HG03097 (cell line): ENCODE results near the gene LRRC47.
"Not testable (repeated sequence)": the region's sequence is repeated elsewhere in the genome, so short reads cannot be mapped to it uniquely, and the experiment has no call there.

Source experiments
- ATAC-seq: cut with Tn5 transposase; IDR thresholded peaks from one replicate; pipeline ENCODE4 v1.9.1; 2021; ENCODE audit not compliant: unreplicated experiment, low FRiP score

Gene LRRC47

DNA sequence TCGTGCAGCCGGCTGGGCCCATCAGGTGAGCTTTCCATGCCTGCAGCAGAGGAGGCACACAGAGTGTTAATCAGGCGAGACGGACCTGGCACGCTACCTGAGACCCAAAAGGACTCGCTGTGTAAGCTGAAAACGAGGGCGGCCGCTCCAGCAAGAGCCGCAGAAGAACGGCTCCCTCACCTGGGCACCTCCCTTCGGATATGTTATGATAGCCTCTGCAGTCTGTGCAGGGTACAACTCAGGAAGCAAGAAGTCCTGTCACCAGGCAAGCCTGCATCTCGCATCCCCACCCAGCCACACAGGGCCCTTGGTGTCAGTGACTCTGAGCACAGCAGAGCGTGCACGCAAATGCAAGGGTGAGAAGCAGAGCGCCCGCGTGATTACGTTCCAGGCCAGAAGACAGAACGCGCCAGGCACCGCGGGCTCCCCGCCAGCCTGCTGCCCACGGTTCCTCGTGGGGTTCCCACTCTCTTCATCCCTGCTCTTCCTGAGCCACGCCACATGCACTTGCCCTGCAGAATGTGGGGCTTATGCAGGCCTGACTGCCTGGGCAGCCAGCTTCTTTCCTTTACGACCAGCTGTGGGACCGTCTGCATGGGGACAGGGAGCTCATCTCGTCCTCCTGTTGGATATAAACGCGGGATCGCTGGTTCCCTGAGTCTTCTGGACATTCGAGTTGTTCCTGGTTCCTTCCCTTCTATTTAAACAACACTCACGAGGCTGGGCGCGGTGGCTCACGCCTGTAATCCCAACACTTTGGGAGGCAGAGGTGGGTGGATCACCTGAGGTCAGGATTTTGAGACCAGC, 20.2 kb upstream of the LRRC47 start:
- ATAC-seq = no peak

DNA sequence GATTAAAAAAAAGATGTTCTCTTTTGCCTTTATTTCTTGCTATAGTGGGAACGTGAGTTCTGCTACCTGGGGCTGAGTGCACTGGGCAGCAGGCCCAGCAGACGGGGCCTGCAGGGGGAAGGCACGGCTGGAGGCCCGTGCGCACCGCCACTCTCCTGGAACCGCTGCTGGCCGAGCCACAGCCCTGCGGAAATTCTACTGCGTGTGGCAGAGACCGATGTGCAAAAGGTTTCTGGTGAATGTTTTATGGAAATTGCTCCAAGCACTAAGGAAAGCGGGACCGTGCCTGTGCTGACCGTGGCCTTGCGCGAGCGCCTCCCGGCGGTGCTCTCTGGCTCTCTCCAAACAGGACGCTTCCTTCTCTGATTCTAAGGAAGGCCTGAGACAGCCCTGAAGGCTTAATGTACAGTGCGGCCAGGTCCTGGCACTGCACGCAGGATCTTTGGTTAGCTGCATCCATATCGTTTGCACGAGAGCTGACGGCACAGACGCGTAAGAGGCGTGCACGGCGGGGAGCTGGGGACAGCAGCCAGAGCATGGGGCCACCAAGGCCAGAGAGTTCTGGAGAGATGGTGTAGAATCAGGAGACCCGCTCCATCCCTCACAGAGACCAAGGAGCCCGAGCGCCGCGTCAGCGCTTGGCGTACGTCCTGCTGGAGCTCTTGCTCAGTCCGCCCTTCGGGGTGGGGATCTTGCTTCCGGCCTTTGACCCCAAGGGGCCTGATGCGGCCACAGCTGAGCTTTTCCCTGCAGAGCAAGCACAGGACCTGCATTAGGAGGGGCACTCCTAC, 18.7 kb upstream of the LRRC47 start:
- ATAC-seq = no peak

DNA sequence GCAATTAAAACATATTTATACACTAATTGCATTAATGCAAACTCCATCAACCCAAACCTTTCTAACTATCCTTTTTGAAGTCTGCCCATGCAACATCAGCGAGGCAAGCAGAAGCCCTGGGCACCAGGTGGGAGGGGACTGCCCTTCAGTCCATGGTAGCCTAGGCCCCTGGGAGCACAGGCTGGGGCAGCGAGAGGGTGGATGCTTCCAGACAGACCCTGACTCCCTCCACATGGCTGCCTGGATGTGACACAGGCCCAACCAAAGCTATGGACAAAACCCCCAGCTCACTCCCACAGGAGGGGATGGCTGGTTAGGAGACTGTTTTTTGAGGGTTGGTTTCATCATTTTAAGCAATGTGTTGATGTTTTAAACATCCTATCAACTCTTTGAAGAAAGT, 17.8 kb upstream of the LRRC47 start:
- ATAC-seq = no peak

DNA sequence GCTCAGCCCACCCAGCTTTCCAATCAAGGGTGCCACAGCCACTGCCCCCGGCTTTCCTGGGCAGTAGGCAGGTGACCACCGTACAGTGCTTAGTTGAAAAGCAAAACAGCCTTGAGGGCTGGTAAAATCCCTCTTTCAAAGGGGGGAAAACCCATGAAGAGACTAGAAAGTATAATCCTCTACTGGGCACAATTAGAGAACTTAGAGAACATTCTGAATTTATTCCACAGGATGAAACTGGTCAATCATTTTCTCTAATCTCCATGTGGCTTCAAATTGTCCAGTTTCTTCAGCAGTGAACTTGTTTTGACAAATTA, 15.3 kb upstream of the LRRC47 start:
- ATAC-seq = no peak

DNA sequence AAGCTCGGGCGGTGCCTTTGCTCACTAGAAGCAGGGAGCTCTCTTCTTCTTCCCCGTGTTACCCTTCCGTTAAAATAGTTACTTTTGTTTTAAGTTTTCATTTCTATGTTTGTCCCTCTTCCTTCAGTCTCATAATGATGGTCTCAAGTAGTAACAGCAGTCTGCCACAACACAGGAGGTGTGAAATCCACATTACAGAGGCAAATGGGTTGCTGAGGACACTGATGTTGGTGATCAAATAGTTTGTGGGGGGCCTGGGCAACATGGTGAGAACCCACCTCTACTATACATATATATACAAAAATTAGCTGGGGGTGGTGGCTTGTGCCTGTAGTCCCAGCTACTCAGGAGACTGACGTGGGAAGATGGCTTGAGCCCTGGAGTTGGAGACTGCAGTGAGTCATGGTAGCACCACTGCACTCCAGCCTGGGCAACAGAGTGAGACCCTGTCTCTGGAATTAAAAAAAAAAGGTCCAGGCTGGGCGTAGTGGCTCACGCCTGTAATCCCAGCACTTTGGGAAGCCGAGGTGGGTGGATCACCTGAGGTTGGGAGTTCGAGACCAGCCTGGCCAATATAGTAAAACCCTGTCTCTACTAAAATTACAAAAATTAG, 14.0 kb upstream of the LRRC47 start:
- ATAC-seq = not testable (repeated sequence)

DNA sequence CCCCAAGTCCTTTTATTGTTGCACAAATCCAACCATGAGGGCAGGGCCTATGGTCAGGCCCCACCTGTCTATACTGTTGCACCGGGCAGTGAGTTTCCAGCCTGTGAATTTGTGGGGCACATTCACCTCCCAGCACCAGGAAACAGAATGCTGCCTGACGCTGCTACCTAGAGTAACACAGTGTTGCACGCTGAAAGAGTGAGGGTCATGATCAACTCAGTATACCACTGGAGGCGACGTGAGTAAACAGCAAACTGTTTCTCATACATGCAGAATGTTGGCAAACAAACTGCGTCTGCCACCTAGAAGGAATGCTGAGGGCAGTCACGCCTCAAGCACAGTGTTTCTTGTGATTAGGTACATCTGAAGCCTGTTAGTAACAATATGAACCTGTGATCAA, 13.4 kb upstream of the LRRC47 start:
- no peak for ATAC-seq

DNA sequence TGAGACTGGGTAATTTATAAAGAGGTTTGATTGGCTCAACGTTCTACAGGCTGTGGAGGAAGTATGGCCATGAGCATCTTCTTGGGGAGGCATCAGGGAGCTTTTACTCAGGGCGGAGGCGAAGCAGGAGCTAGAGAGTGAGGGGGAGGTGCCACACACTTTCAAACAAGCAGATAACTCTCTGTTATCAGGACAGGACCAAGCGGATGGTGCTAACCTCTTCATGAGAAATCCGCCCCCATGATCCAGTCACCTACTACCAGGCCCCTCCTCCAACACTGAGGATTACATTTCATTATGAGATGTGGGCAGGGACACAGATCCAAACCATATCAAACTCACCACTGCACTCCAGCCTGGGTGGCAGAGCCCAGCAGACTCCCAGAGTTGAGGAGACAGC, 11.5 kb upstream of the LRRC47 start:
- no peak for ATAC-seq

DNA sequence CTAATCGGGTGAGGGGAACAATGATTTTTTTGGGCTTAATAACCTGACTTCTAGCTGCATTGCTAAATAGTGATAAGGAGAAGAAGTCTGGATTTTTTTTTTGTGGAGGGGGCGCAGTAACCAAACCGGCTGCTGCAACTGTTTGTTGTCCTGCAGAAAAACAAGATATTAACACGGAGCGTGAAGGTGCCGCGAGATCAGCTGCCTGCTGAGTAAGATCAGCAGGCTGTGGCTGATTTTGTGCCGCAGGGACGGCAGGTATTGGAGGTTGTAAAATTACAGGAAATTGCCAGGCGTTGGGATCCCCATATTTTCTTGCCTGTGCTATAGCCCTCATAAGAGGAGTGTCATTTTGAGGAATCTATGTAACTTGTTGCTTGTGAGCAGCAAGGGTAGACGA, 8.7 kb upstream of the LRRC47 start:
- ATAC-seq = no peak

DNA sequence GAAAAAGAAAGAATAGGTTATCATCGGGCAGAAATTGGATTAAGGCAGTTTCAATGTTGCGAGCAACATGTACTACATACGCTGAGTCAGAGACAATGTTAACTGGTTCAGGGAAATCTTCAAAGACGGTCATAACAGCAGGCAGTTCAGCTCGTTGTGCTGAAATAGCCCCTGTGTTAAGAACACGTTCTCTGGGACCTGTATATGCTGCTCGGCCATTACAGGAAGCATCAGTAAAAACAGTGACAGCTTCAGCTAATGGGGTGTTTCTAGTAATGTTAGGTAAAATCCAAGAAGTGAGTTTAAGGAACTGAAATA, 8.3 kb upstream of the LRRC47 start:
- ATAC-seq = not testable (repeated sequence)

DNA sequence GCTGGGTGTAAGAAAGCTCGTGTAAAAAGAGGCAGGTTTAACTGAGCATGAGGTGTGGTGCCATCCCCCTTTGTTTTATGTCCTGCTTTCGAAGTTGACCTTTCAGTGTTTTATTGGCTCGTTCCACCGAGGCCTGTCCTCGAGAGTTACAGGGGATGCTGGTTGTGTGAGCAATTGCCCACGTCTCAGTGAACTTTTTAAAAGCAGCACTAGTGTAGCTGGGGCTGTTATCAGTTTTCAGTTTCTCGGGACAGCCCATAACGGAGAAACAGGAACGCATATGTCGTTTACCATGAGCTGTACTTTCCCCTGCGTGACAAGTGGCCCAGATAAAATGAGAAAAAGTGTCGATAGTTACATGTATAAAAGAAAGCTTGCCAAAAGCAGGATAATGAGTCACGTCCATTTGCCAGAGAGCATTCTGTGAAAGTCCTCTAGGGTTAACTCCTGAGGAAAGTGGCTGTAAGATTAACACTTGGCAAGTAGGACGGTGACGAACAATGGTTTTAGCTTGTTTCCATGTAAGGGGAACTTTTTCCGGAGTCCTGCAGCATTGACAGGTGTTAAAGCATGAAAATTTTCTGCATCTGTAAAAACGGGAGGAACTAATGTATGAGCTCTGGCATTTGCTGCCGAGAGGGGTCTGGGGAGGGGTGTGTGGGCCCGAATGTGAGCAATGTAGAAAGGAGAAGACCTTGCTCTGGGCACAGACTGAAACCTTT, 7.8 kb upstream of the LRRC47 start:
- ATAC-seq = no peak

DNA sequence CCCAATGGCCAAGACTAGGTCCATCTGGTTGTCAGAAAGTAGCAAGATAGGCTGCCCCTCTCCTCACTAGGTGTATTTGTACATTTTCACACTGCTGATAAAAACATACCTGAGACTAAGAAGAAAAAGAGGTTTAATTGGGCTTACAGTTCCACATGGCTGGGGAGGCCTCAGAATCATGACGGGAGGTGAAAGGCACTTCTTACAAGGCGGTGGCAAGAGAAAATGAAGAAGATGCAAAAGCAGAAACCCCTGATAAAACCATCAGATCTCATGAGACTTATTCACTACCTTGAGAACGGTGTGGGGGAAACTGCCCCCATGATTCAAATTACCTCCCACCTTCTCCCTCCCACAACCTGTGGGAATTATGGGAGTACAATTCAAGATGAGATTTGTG, 4.5 kb upstream of the LRRC47 start:
- not testable (repeated sequence) for ATAC-seq

DNA sequence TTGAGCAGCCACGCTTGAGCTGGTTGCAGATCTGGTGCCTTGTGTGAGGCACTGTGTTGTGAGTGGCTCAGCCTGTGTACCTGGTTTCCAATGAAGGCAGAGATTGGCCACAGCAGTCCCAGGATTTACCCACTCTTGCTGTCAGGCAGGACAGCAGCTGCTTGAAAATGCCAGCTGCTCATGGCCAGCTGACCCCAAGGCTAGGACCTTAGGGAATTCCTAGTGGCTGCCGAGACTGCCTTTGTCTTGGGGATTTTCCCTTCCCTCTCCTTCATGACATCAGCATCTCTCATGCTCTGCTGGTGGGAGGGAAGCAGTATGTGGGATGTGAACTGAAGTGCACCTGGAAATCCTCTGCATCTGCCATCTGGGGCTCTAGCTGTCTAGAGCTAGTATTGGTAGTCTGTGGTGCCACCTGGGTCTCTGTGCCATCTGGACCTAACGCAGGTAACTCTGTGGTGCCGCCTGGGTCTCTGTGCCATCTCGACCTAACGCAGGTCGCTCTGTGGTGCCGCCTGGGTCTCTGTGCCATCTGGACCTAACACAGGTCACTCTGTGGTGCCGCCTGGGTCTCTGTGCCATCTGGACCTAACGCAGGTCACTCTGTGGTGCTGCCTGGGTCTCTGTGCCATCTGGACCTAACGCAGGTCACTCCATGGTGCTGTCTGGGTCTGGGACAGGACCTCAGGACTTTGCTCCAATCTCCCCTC, 3.8 kb upstream of the LRRC47 start:
- ATAC-seq = no peak

DNA sequence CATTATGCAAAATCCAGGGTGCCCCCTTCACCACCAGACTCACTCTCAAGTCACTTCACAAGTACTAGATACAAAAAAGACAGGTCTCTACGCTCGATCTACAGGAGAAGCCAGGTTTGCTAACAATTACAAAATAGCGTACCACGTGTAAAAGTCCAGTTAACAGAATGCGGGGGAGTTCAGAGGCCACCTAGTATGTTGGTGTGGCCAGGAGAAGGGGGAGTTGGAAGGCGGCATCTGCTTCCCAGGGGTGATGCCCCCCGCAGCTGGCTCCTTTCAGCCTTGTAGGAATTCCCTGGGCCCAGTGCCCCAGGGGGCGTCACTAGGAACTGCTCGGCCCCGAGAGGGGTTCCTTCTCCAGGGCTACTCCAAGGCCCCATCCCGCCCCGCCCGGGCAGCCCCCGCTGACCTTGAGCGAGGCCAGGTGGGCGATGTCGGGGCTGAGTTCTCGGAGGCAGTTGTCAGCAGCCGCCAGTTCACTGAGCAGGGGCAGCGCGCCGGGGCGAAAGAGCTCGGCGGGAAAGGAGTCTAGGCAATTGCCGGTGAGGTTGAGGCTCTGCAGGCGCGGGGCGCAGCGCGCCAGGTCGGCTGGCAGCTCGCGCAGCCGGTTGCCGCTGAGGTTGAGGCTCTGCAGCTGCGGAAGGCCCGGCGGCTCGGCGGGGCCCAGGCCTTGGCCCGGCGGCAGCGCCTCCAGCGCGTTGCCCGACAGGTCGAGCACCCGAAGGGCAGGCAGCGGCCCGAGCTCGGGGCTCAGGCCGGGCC, 664 bp downstream of the LRRC47 start:
- peak; percentile 15 for ATAC-seq

DNA sequence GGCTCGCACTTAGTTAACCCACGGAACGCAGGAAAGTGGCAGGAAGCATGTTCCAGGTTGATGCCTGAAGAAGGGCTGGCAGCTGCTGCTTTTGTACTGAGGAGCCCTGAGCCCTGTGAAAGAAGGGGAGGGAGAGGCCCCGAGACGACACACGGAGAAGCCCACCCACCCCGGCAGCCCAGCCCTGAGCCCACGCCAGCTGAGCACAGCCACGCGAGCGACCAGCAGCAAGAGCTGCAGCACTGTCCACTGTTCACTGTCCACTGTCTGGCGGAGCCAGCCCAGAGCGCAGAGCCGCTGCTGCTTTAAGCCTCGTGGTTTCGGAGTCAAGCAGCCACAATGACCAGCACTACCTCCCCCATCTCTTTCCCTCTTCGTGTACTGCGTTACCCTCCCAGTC, 5.3 kb downstream of the LRRC47 start:
- ATAC-seq = no peak

DNA sequence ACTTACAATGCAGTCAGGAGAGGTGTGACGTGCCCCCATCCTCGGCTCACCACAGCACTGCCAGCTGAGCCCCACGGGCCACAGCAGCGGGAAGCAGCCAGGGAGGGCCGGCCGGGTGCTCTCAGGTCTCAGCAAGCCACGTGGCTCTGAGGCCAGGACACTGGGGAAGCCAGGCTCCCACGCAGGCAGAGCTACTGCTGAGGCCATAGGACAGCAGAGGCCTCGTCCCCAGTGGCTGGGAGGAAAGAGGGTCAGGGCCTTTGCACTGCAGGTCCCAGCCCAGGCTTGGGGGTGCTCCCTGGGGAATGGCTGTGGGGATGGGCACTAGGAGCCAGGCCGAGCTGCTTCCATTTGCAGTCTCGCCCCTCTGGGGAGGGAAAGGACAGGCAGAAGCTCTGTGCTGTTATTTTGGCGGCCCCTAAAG, 5.8 kb downstream of the LRRC47 start:
- ATAC-seq = no peak

DNA sequence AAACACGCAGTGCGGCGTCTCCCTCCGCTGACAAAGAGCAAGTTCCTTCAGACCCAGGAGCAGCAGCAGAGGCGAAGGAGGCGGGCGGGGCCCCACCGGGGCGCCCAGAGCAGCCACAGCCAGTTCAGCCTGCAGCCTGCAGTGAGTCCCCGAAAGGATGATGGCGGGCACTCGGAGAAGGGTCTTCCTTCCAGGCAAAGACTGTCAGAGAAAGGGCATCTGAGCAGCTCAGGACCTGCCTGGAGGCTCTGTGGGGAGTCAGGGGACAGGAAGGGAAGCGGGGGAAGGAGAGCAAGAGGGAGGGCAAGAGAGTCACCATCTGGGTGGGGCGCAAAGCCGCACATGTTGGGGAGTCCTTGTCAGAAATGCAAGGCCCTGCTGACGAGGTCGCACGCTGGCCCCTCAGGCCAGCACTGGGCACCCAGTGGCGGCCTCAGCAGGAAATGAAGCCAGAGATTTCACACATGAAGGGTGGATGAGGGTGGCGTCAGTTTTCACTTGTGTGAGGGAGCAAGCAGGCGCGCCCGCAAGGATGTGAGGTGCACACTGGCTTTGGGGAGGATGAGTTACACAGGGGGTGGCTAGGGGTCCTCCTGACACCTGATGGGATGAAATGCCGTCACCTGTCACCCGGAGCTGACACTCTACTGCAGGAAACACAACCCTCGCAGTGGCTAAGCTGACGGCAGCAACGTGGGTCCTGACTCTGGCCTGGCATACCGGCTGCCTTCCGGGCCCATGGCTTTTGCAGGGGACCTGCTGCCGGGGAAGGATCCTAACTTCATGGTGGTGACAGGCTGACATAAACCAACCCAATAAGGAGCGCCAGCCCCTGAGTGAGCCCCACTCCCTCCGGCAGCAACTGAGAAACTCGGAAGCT, 6.6 kb downstream of the LRRC47 start:
- no peak for ATAC-seq

DNA sequence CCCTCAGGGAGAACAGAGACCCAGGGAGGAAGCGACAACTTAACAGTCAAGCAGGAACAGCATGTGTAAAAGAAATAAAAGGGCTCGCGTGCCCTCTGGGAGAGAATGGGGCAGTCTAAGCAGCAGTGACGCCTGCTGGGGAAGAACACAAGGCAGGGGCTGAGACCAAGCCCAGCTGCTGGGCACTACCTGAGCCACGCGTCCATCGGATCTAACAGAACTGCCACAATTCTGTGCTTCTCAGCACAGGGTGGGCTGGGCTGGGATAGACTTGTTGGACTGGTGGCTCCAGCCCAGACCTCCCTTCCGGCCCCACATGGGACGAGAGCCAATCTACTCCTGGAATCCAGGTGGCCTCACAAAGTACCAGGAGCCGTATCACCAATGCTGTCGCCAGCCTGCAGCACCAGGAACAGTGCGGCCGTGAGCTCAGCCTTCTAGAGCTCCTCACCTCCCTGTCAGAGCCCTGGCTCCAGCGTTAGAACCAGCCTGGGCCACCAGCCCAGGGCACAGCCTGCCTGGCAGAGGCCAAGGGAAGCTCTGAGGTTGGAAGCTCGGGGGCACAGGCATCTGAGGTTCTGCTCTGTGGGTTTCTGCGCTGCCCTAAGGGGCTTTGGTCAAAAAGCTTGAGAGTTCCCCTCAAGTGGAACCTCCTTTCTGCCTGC, 7.4 kb downstream of the LRRC47 start:
- ATAC-seq = no peak
